Measurements from ENCODE around the gene DMBX1. TPM values are rescaled to one million over a fixed set of nuclear protein-coding genes. Genes with fewer than 3 reads are reported as not detected.

DMBX1 gene
- total and polyA plus RNA-seq, 9 of the 15 experiments (the other 6 are each of a cell fraction or from before 2014, with no cell fraction given) = 0.25 to 4.3 (median 1.0) TPM

GRCh38 chr1:46522184-46522968 is 32.7 kb downstream of the DMBX1 start (continued):
- TF ChIP-seq PBX2 (CRISPR knock-in tag; IDR thresholded peaks at IDR 0.05; ENCODE audit: low read depth) (no peak), PBX2 (tag; conservative IDR thresholded peaks at IDR 0.05; ENCODE audit: low read depth) (peak; percentile 66), TCFL5 (CRISPR knock-in tag; conservative IDR thresholded peaks at IDR 0.05) (no peak), DDX20 (tag; IDR thresholded peaks at IDR 0.05; ENCODE audit: low read depth) (no peak), HIVEP1 (CRISPR knock-in tag; IDR thresholded peaks at IDR 0.05) (no peak)

- FAIRE-seq = no peak
- H3K27ac ChIP-seq (ENCODE audit: extremely low read depth, low read depth, low read length) = peak overlapping the region; percentile 85
- in situ Hi-C loops (cut with MboI) = no loop called here
- TF ChIP-seq MAFF (IDR thresholded peaks at IDR 0.05; ENCODE audit: low read length) = no peak
- TF ChIP-seq ARID4B (CRISPR knock-in tag; IDR thresholded peaks at IDR 0.05) = no peak
- TF ChIP-seq KLF13 (tag; IDR thresholded peaks at IDR 0.05; ENCODE audit: borderline replicate concordance, low read depth) = no peak
- TF ChIP-seq PHF8 (IDR thresholded peaks at IDR 0.05; ENCODE audit: borderline replicate concordance, low read length) = peak; percentile 11; the same call in 1 of the 2 replicates
- TF ChIP-seq PTBP1 (IDR thresholded peaks at IDR 0.05; ENCODE audit: low read depth, low read length) = 0 out of 2 replicates have a peak, but pooled peaks have one; percentile 21
- TF ChIP-seq RAD51 (IDR thresholded peaks at IDR 0.05; ENCODE audit: borderline replicate concordance, low read depth) = 0 out of 2 replicates have a peak, but pooled peaks have one; percentile 2
- no peak for TF ChIP-seq RFX1 (IDR thresholded peaks at IDR 0.05)
- peak; percentile 19; the same call in 1 of the 2 replicates for TF ChIP-seq ZNF695 (CRISPR knock-in tag; IDR thresholded peaks at IDR 0.05)
These were observed 33.3 kb downstream of the DMBX1 start for GRCh38 chr1:46522969-46523320.

More at GRCh38 chr1:46522969-46523320, 33.3 kb downstream of the DMBX1 start:
- peaks cover 89 to 92% of the 10 kb centered on the region in 2 experiments for H3K4me1 ChIP-seq (replicated peaks in 1 of 2; ENCODE audit: control insufficient read depth in 2 of 2, insufficient read depth in 2 of 2, low read length in 2 of 2)
- no peaks in the 10 kb centered on the region for H3K36me3 ChIP-seq (ENCODE audit: control insufficient read depth, insufficient read depth, low read length)
- H3K9me3 ChIP-seq (replicated peaks; ENCODE audit: control insufficient read depth, insufficient read depth, low read depth, low read length) = no peaks in the 10 kb centered on the region
- ChIA-PET CTCF (ENCODE audit: low intra/inter-chr PET ratio) (no interaction called here), POLR2A (interaction anchor here (0.6 to 3.0 kb wide), 15 partner anchors 10 to 220 kb away, joined by 3 to 22 read pairs (median 4); partner anchors contain the start of genes KNCN and LRRC41)
- 5% methylated on average over 13 of the region's 13 CpGs for WGBS (ENCODE audit: insufficient coverage, low coverage, missing lambda C conversion rate)
- no TSS peak for BruUV-seq (replicated peaks)
- ATAC-seq = peak; percentile 44
- no peaks in the 10 kb centered on the region for H4K20me1 ChIP-seq (replicated peaks; ENCODE audit: control insufficient read depth, insufficient read depth, low read length)
- H3K9me1 ChIP-seq (ENCODE audit: control insufficient read depth, insufficient read depth, low read length) = peaks cover 4% of the 10 kb centered on the region
- peak overlapping the region; percentile 67 to 70; a peak in 3 of 4 replicates for H3K9ac ChIP-seq (ENCODE audit: insufficient read depth in 1 of 2, low read depth in 2 of 2, low read length in 2 of 2)
- H3K27me3 ChIP-seq (ENCODE audit: control insufficient read depth in 2 of 2, insufficient read depth in 2 of 2, low read length in 2 of 2) = no peaks in the 10 kb centered on the region
- peak overlapping the region; percentile 75 for H2AFZ ChIP-seq (ENCODE audit: low read depth, low read length)
- H3K4me3 ChIP-seq = no peak overlapping the region
- intact Hi-C loops (cut with micrococcal nuclease) = loop anchor here (1.0 to 2.0 kb wide), 3 partner anchors 16 to 182 kb away; partner anchors contain the start of gene NSUN4
- DNase-seq (ENCODE audit: extremely low read depth in 1 of 4, low spot score in 3 of 4) = peak in 3 of 4 experiments; percentile 50 to 73 (median 59)
- peak overlapping the region; percentile 72 for H3K4me2 ChIP-seq (ENCODE audit: insufficient read depth, low read length)
- no peaks in the 10 kb centered on the region for H3K79me2 ChIP-seq (ENCODE audit: control insufficient read depth, insufficient read depth, low read length)
